ENCODE data around the gene SLFN5.

- TF ChIP-seq CTCF (conservative IDR thresholded peaks at IDR 0.05 in 1 of 2, IDR thresholded peaks at IDR 0.05 in 1 of 2; ENCODE audit: low read depth in 1 of 2, low read length in 2 of 2) (no peak), EZH2 (IDR thresholded peaks at IDR 0.05; ENCODE audit: low read length, missing control alignments) (no peak)
These were observed 24.0 kb upstream of the SLFN5 start for GRCh38 chr17:35218915-35219314.
